Testis (tissue), 5 donors: ENCODE measurements around the gene REP15. TPM values are rescaled to one million over a fixed set of nuclear protein-coding genes. Genes with fewer than 3 reads are reported as not detected.
A peak's percentile ranks its signal among the peaks of the same experiment; 100 is the strongest.
"Not testable (repeated sequence)": the region's sequence is repeated elsewhere in the genome, so short reads cannot be mapped to it uniquely, and the experiment has no call there.

Experiments used
- DNase-seq: peaks from one replicate; pipeline ENCODE4 v3.0.0-alpha.2; 2019
- H3K27ac ChIP-seq, 2 donors: fragments of 200-600 bp; sonication (generic); one replicate each; pipeline ENCODE4 v1.5.1; 2019
- H3K27me3 ChIP-seq: fragments of 200-600 bp; sonication (generic); one replicate; pipeline ENCODE4 v1.5.1; 2019
- H3K36me3 ChIP-seq: fragments of 200-600 bp; sonication (generic); one replicate; pipeline ENCODE4 v1.5.1; 2017; ENCODE audit warnings: low read depth; ENCODE audit errors: missing control alignments
- H3K4me1 ChIP-seq: fragments of 200-600 bp; sonication (generic); one replicate; pipeline ENCODE4 v1.5.1; 2019
- H3K4me3 ChIP-seq, 2 donors: fragments of 200-600 bp; sonication (generic); one replicate each; pipeline ENCODE4 v1.5.1; 2017 to 2019
- H3K9me3 ChIP-seq: fragments of 200-600 bp; sonication (generic); one replicate; pipeline ENCODE4 v1.5.1; 2017
- CTCF ChIP-seq, 3 experiments: fragments of 450-650 bp in 2 of 3; fragments of 200-600 bp in 1 of 3; sonication (generic) in 1 of 3; IDR thresholded peaks; one replicate each; pipeline ENCODE4 v1.5.1; 2016 to 2019; ENCODE audit warnings: antibody characterized with exemption in 3 of 3, mild to moderate bottlenecking in 2 of 3, moderate library complexity in 1 of 3
- POLR2A ChIP-seq: fragments of 450-650 bp; IDR thresholded peaks from one replicate; pipeline ENCODE4 v1.6.1; 2017; ENCODE audit warnings: antibody characterized with exemption, mild to moderate bottlenecking, moderate library complexity
- WGBS, 2 donors: methylation state at CpG; one replicate each; pipeline ENCODE4 v1.1.5; 2018; 5-methylcytosine and 5-hydroxymethylcytosine counted together
- intact Hi-C: fragments of 100-400 bp; cut with DNase I; formaldehyde crosslinking; loops from one replicate; pipeline ENCODE4 v1.15.1; 2023; ENCODE audit warnings: low total_unique reads
- long read RNA-seq, 2 donors: transcript quantifications; one replicate each; lab custom pipeline, GENCODE V29; 2026
- polyA plus RNA-seq: library from polyadenylated mRNA; stranded (reverse); fragments of 350-450 nt; fragmentation: Illumina TruSeq; extraction: RNeasy Lipid Tissue Mini Kit (QIAGEN cat#74804); gene quantifications from one replicate; pipeline ENCODE4 v1.2.3, GENCODE V29; 2014; ENCODE audit warnings: low read depth, low replicate concordance; ENCODE audit not compliant: insufficient read depth
- total RNA-seq, 2 donors: library from RNA; depleted of rRNA; stranded (reverse); fragments of >200 nt; gene quantifications; one replicate each; pipeline ENCODE4 v1.2.3, GENCODE V29; 2016

The REP15 gene
- total RNA-seq (1 to 10 TPM; 1.0 to 1.1 TPM), polyA plus RNA-seq (0.73 TPM)
- long read RNA-seq, donor 1, partial matches to known transcripts = 0 of 1 reads
- long read RNA-seq, donor 1, other reads (novel, unspliced or antisense) = 0 of 1 reads
- long read RNA-seq, donor 2 = 0 reads

DNA sequence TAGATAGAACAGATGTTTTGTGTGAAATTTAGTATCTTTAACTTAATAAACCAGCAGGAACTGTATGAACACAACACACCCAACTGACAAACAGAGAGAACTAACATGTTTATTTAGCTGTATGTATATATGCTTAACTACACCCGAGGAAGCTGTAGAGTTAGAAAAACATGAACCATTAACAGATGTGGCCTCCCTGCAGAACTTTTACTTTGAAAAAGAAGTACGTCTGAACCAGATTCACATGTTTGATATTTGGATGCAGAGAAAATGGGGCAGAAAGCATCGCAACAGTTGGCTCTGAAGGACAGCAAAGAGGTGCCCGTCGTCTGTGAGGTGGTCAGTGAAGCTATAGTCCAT, at the start of gene REP15:
TSS of gene REP15 (plus strand) at position 155 of the 360 bp plus-strand sequence. CDS start at position 271, 116 bp downstream.
- Histone ChIP-seq H3K4me1 (no peaks in the 10 kb centered on the region), H3K36me3 (no peaks in the 10 kb centered on the region), H3K27me3 (no peaks in the 10 kb centered on the region), H3K27ac (no peak within 1 kb of the TSS), H3K4me3 (no peak within 1 kb of the TSS), H3K9me3 (no peaks in the 10 kb centered on the region)
- no peak for DNase-seq
- TF ChIP-seq CTCF (IDR thresholded peaks at IDR 0.05) (no peak), POLR2A (no peak)
- intact Hi-C loops = no loop called here
- 85 to 87% methylated on average over 5 of the region's 5 CpGs for WGBS, 2 donors

GRCh38 chr12:27650011-27650410, 46.2 kb upstream of the REP15 start:
- 81 to 88% methylated on average over 1 of the region's 1 CpG for WGBS, 2 donors
- intact Hi-C loops = no loop called here
- TF ChIP-seq POLR2A (no peak), CTCF (IDR thresholded peaks at IDR 0.05) (no peak)
- H3K27ac ChIP-seq = no peak overlapping the region
- no peaks in the 10 kb centered on the region for H3K9me3 ChIP-seq
- no peak for DNase-seq
- H3K4me1 ChIP-seq = peaks cover 13% of the 10 kb centered on the region
- H3K27me3 ChIP-seq = no peaks in the 10 kb centered on the region
- H3K4me3 ChIP-seq = no peak overlapping the region
- H3K36me3 ChIP-seq = no peaks in the 10 kb centered on the region

DNA sequence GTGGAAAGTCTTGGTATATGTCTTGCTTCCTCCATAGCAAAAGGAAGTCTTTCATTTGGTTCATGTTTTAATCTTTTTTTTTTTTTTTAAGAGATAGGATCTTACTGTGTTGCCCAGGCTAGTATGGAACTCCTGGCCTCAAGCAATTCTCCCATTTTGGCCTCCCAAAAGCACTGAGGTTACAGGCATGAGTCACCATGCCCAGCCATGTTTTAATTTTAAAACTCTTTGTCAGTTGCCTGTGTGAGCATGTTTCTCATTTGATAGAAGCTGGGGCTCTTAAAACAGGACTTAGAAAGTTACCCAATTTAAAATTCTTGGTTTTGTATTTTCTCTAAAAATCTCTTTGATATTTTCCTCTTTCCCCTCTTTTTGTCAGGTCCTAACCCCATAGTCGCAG, 45.0 kb upstream of the REP15 start:
- Histone ChIP-seq H3K4me3 (no peak overlapping the region), H3K9me3 (no peaks in the 10 kb centered on the region), H3K27me3 (no peaks in the 10 kb centered on the region), H3K4me1 (peaks cover 13% of the 10 kb centered on the region), H3K36me3 (no peaks in the 10 kb centered on the region), H3K27ac (no peak overlapping the region)
- no peak for DNase-seq
- no peak for TF ChIP-seq CTCF (IDR thresholded peaks at IDR 0.05)
- TF ChIP-seq POLR2A = no peak
- intact Hi-C loops = no loop called here
- 86 to 94% methylated on average over 1 of the region's 1 CpG for WGBS, 2 donors

GRCh38 chr12:27652174-27652763, 44.0 kb upstream of the REP15 start:
- TF ChIP-seq POLR2A (no peak), CTCF (IDR thresholded peaks at IDR 0.05) (peak; percentile 86 to 89 (median 88))
- H3K36me3 ChIP-seq = no peaks in the 10 kb centered on the region
- H3K9me3 ChIP-seq = no peaks in the 10 kb centered on the region
- WGBS, 2 donors = 37 to 41% methylated on average over 1 of the region's 1 CpG
- H3K4me3 ChIP-seq = no peak overlapping the region
- intact Hi-C loops = no loop called here
- DNase-seq = peak; percentile 84
- peaks cover 13% of the 10 kb centered on the region for H3K4me1 ChIP-seq
- H3K27me3 ChIP-seq = no peaks in the 10 kb centered on the region
- H3K27ac ChIP-seq = no peak overlapping the region

- no peak for DNase-seq
- no peaks in the 10 kb centered on the region for H3K9me3 ChIP-seq
- H3K4me1 ChIP-seq = peaks cover 9% of the 10 kb centered on the region
- TF ChIP-seq CTCF (IDR thresholded peaks at IDR 0.05) (no peak), POLR2A (no peak)
- H3K27me3 ChIP-seq = no peaks in the 10 kb centered on the region
- H3K36me3 ChIP-seq = no peaks in the 10 kb centered on the region
- H3K27ac ChIP-seq = no peak overlapping the region
- intact Hi-C loops = no loop called here
- no peak overlapping the region for H3K4me3 ChIP-seq
These were observed 42.6 kb upstream of the REP15 start for GRCh38 chr12:27653661-27654060.

DNA sequence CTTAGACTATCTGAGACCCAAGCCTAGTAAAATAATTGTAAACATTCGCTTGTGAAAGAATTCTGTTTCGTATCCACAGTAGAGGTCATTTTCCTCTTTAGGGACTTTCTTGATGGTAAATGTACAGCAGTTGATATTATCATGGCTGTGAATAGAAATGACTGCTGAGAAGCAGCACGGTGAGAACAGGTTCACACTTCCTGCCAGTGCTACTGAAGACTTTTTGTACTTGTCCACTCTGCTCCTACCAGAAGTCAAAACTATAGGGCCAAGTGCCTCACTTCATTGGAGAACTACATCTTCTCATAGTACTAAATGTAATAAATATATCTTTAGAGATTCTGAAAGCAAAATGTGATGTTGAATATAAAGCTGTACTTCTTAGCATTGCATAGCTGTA, 40.8 kb upstream of the REP15 start:
- H3K4me3 ChIP-seq, H3K9me3 ChIP-seq, H3K27ac ChIP-seq, H3K4me1 ChIP-seq, intact Hi-C loops, DNase-seq, H3K27me3 ChIP-seq, H3K36me3 ChIP-seq: not testable (repeated sequence)
- whole genome bisulfite sequencing, 2 donors = 78 to 81% methylated on average over 3 of the region's 3 CpGs
